HG03175 (cell line): ENCODE measurements around the gene G0S2.
A peak's percentile ranks its signal among the peaks of the same experiment; 100 is the strongest.
"Not testable (repeated sequence)": the region's sequence is repeated elsewhere in the genome, so short reads cannot be mapped to it uniquely, and the experiment has no call there.

Source experiments
- ATAC-seq: cut with Tn5 transposase; IDR thresholded peaks from one replicate; pipeline ENCODE4 v1.9.1; 2021; ENCODE audit warnings: mild to moderate bottlenecking, moderate library complexity; ENCODE audit not compliant: unreplicated experiment

The G0S2 gene

DNA sequence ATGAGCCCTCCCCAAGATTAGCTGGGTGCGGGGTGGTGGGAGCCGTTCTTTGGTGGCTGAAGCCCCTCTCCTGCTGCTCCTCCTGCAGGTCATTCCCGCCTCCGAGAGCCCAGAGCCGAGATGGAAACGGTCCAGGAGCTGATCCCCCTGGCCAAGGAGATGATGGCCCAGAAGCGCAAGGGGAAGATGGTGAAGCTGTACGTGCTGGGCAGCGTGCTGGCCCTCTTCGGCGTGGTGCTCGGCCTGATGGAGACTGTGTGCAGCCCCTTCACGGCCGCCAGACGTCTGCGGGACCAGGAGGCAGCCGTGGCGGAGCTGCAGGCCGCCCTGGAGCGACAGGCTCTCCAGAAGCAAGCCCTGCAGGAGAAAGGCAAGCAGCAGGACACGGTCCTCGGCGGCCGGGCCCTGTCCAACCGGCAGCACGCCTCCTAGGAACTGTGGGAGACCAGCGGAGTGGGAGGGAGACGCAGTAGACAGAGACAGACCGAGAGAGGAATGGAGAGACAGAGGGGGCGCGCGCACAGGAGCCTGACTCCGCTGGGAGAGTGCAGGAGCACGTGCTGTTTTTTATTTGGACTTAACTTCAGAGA is 448 bp downstream of the G0S2 start:
- no peak for ATAC-seq

DNA sequence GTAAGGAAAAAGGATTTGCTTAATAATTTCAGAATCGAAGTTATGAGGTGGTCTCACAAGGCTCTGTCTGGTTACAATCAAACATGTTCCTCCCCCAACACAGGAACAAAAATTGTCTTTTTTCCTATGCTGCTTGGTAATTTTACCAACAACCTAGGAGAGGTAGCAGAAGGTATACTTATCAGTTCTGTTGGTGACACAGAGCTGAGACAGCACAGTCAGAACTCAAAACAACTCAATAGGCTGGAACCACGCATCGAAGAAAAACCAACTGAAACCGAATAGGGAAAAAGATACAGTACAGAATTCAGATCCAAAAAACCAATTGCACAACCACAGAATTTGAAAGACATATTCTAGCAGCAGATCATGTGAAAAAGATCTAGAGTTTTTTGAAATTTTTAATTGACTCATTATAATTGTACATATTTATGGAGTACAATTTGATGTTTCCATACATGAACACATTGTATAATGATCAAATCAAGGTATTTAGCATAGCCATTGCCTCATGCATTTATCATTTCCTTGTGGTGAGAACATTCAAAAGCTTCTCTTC is 3.8 kb downstream of the G0S2 start:
- no peak for ATAC-seq

DNA sequence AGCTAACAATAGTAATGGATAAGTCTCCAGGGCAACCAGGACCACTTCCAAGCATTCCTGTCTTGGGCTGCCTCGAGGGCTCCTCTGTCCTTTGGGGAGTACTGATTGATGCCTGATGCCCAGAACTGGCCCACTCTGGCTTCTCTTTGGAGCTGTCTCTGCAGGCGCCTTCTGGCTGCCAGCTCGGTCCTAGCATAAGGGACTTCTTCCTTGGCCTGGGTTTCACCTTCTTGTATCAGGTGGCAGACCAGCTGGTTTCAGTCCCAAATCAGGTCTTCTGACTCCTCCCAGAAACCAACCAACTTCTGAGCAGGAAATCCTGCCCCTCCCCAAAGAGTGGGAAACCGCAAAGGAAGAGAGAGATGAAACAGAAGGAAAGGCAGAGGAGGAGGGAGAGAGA is 10.6 kb downstream of the G0S2 start:
- no peak for ATAC-seq

DNA sequence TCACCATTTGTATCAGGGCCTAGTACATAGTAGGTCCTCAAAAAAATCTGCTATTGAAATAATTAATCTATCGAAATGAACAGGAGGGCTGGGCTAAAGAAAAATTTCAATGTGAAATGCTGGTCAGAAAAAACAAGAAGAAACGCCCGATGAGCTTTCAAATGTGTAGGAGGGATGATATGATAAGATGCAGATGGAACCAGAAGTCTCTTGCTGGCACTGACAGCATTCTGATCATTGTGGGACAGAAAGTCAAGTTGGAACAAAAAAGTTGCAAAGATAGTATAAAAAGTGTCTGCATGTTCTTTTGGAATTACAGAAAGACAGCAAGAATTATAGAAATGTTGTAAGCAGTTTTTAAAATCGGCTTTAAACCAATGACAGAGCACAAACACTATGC is 11.1 kb downstream of the G0S2 start:
- no peak for ATAC-seq

DNA sequence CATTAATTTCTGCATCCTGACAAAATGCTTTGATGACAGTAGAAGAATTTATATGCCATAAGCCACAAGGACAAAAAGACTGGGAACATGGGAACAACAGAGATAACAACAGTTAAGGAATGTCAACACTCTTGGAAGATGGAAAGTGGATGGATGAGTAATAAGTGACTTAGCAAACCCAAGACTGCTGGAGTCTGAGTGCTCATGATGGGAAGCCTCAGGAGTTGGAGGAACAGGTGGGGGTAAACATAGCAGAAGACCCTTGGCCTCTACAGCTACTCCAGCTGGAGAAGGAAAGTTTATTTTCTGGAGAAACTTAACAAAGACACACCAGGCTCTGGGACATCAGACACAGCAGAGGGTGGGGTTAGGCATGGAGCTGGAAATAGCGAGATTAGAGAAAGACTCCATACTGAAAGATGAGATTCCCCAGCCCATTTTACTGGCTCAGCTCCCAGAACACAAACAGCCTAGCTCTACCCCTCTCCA is 13.6 kb downstream of the G0S2 start:
- ATAC-seq, result no peak

DNA sequence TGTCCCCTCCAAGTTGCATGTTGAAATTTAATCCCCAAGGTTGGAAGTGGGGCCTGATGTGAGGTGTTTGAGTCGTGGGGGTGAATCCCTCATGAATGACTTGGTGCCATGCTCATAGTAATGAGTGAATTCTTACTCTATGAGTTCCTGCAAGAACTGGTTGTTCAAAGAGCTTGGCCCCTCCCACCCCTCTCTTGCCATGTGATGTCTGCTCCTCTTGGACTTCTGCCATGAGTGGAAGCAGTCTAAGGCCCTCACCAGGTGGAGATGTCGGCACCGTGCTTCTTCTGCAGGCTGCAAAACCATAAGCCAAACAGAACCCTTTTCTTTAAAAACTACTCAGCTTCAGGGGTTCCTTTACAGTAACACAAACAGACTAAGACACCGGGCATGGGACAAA is 14.3 kb downstream of the G0S2 start:
- no peak for ATAC-seq

DNA sequence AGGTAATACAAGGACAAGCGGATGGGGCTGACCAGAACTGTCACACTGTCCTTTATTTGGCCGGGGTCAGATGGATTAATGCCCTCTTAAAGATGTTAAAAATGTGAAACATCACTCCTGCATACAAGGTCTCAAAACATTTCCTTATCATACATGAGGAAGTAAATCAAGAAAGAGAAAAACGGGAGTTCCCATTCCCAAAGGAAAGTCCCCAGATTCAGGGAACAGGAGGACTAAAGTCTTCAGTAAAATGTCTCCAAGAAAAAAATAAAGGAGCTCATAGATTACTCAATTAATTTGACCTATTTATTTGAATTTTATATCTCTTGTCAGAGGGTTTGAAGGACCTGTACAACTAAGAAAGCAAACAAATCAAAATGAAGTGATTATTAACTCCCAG is 16.0 kb downstream of the G0S2 start:
- ATAC-seq, result no peak

DNA sequence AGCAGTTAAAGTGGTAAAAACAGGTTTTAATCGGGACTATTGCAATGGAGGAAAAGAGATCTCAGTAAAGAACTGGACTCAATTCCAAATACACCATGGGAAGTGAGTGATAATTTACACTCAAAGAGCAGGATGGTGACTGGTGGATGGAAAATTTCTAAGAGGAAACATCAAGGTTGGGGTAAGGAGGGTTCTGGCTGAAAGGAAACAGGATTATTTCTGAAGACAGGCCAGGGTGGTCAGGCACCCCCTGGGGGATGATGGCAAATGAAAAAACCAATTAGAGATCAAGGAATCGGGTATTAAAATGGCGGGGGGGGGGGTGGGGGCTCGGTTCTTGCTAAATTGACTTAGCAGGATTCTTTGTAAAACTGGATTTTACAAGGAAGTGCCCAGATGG is 17.1 kb downstream of the G0S2 start:
- no peak for ATAC-seq

DNA sequence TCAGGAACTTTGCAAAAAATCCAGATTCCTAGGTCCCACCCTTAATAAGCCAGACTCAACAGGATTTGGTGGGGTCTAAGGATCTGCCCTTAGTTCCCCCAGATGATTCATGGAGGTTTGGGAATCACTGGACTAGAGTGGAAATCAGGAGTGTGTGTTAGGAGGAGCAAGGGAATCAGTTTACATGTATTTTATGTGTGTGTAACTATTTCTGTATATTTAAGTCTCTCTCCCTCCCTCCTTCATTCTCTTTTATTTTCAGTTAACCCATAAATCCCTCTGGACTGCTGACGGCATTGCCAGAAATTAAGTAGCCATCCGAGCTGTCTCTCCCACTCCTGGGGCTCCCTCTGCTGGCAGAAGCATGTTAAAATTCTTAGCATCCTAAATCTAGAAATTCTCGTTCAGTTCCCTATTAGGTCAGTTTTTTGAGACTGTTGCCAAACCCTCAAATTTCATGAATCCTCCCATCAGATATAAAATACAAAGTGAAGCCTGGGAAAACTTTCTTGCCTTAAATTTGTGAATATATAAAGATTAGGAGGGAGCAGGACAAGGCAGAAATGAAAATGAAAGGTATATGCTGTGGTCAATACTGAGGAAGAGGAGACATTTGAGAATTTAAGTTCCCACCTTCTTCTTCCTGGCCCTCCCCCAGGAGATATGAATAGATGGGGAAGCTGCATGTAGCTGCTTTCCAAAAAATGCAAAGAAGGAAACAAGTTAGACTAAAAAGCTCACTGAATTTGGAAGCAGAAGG is 17.7 kb downstream of the G0S2 start:
- ATAC-seq, result peak; percentile 83

DNA sequence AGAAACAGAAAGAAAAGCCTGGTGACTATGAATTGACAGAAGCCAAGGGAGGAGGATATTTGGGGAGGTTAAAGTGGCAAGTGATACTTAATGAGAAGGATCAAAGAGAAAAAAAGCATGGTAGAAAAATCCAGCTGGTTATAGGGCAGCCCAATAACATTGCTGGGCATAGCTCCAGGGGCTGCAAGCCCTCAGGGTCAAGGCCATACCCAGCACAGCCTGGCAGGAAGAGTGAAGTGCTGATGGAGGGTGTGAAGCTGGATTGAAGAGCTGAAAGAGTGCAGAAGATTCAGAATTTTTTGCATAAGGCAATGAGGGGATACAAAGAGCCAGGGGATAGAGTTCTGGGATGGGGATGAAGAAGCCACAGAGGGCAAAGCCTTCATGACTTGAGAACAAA is 21.5 kb downstream of the G0S2 start:
- no peak for ATAC-seq

DNA sequence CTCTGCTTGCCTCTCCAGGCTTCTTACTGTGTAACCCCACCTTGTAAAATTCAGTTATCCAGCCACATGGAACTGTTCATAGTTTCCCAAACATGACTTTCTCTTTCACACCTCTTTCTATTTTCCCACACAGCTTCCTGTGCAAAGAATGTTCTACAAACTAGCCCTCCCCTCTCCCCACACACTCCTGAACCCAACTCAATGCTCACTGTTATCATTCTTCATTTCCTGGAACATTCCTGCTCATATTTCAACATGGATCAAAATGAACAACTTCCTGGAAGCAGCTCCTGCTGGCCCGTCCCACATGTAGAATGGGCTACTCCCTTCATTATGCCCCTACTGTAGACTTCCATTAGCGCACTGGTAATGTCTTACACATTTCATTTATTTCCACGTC is 21.9 kb downstream of the G0S2 start:
- ATAC-seq, result no peak

DNA sequence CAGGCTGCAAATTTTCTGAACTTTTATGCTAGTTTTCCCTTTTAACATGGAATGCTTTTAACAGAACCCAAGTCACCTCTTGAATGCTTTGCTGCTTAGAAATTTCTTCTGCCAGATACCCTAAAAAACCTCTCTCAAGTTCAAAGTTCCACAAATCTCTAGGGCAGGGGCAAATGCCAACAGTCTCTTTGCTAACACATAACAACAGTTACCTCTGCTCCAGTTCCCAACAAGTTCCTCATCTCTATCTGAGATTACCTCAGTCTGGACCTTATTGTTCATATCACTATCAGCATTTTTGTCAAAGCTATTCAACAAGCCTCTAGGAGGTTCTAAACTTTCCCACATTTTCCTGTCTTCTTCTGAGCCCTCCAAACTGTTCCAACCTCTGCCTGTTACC is 25.5 kb downstream of the G0S2 start:
- not testable (repeated sequence) for ATAC-seq

DNA sequence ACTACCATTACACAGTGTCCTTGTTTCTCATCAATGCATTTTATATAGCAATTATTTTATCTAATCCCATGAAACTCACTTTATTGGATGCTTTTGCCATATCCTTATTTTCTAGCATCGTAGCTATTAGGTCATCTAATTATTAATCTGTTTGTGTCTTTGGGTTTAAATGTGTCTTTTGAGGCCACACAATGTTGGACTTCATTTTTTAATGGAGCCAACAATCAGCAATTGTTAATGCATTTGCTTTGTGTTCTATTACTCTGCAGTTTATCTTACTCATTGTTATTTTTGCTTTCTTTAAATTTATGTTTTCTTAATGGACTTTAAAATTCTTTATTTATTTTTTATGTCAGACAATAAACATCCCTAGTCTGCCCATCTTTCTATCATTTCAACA is 27.6 kb downstream of the G0S2 start:
- ATAC-seq, result no peak

DNA sequence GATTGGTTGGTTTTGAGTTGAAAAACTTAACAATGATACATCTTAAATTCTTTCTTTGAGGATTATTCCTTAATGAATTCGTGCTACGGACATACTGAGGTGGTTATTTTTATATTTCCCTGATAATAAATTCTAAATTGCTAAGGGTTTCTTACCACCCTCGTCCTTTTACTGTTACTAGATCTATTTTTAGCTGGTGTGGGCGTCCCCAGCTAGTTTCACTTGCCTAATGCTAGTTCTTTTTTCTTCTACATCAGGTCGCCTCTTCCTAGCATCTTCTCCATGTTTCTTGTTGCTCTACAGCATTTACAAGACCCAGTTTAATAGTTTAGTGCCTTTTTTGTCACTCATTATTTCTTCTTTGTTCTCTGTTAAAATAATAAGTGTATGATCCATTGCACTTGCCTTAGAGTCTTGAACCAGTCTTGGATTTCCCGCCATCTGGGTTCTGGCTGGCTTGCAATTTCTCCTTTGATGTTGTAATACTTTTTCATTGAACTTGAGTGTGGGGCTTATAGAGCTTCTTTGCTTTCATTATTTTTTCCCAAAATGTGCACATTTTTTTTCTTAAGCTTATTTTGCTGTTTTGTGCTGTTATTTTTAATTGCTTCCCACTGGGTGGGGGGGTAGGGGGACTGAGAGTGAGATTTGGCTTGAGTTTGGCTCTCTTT is 28.8 kb downstream of the G0S2 start:
- ATAC-seq, result peak; percentile 61

DNA sequence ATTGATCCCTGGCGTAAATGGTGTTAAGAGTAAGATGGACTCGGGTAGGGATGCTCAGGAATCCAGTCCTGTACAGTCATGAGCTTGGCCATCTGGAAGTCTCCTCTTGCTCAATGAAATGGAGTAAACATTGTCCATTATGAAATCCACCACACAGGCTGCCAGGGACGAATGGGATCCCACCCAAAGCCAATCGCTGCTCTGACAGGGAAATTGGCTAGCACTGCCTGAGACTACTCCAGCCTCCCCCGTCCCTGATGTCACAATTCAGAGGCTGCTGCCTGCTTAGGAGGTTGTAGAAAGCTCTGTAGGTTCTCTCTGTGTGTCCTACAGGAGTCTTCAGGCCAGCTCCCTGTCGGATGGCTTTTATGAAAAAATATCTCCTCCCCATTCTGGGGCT is 29.4 kb downstream of the G0S2 start, which contains the start of gene HSD11B1:
Gene HSD11B1 (plus strand): TSS at position 263 of the 400 bp plus-strand sequence. CDS start 97 bp downstream, at position 360.
- ATAC-seq, result no peak

DNA sequence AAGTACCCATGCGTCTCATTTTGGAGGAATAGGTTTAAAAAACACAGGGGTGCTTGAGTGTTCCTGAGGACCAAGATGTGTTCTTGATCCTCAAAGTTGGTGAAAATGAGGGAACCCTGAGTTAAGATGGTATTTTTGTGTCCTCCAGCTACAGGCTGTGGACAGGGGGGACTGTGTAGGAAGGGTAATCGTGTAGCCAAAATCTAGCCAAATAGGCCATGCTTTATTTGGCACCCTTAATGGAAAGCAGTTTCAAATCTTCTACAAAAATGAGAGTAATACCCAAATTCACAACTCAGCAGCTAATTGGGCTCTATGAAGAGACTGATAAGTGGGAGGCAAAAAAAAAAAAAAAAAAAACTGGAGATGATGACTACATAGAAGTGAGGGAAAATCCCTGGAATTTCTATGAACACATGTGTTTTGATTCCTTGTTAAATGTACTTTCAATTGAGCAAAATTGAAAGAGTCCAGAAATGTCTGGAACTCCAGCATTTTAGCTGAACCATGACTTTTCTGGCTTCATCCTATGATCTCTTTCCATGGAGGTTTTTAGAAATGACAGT is 29.9 kb downstream of the G0S2 start:
- no peak for ATAC-seq

DNA sequence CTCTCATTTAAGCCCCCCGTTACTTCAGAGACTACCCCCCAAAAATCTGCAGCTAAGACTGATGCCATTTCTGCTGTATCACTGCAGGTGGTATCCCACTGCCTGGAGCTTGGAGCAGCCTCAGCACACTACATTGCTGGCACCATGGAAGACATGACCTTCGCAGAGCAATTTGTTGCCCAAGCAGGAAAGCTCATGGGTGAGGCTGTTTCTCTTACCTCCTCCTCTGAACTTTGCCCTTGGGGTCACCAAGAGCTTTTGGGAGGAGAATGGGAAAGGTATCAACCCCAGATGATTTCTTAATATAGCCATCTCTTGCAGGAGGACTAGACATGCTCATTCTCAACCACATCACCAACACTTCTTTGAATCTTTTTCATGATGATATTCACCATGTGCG is 31.4 kb downstream of the G0S2 start:
- ATAC-seq, result no peak

DNA sequence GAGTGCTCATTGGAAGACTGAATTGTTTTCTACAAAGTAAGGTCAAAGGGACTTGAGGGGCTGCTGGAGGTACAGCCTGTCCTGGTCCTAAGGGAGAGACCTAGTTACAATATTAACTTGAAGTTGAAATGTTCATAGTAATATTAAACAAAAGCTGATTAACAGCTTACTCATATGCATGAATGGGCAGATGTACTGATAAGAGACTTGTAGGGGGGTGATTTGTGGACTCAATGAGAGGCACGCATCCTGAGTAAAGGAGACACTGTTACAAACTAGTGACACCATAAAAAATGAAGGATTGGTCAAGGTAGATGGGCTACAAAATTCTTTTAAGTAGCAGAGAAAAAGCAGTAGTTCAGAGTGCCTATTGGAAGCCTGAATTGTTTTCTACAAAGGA is 32.1 kb downstream of the G0S2 start:
- ATAC-seq, result no peak

DNA sequence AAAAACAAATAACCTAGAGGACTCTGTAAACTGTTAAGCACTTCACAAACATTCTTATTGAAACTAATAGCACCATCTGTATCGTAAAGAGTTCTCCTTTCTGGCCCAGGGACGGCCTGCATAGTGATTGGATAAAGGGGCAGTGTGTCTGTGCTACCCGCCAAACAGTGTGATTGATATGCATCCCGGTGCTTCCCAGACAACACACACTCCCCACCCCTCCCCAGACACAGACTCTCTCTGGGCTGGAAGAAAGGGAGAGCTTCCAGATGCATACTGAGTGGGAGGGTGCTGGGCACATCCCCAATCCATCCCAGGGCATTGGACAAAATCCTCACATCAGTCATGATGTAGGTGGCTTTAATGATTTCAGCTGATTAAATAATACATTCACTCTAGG is 33.1 kb downstream of the G0S2 start:
- no peak for ATAC-seq

DNA sequence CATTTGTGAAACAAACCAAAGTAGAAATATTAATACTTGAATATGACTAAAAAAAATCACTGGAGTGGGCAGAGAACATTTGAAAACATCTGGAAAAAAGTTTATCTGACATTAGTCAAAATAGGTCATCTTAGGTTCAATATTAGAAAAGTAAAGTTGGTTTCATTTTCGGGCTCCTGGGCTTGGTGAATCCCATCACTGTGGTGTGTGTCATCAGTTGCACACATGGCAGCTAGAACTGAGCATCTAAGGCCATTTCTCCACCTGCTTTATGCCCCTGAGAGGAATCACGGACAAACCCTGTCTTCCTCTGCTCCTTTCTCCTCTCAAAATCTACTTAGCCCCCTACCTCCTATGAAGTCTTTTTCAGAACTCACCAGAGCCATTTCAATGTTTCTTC is 34.9 kb downstream of the G0S2 start:
- ATAC-seq, result peak; percentile 60

DNA sequence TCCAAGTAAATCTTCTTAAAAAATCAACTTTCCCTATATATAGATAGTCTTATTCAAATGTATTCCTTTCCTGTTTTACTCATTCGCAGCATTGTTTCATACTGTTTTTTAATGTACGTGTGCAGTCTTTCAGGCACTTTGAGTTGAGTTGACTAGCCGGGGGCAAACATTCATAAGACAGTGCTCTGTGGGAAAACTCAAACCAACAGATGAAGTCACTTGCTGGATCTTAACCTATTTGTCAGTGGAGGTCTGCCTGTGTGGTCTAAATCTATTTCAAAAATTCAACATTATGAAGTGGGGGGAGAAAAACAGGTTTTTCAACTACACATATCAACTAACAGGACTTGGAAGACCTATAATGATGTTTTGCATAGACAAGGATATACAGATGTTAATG is 35.6 kb downstream of the G0S2 start:
- no peak for ATAC-seq
